Endothelial cell of umbilical vein (primary cell): ENCODE measurements around the gene NPHP3. TPM values are rescaled to one million over a fixed set of nuclear protein-coding genes. Genes with fewer than 3 reads are reported as not detected.

Experiments used
- BruUV-seq: library from RNA; stranded (reverse); fragments of 400-500 nt; replicated peaks from 2 replicates; lab custom pipeline; 2021; lab: Mats Ljungman, UMichigan
- CTCF ChIA-PET: fragments of 300-600, 350-600 bp; sonication (Branson Sonifier 250); formaldehyde crosslinking; loops from one replicate; lab custom pipeline; 2021; ENCODE audit warnings: antibody characterized with exemption, inconsistent platforms; lab: Charles Lee
- POLR2A ChIA-PET: fragments of 300-600, 350-600 bp; sonication (Branson Sonifier 250); formaldehyde crosslinking; loops from one replicate; lab custom pipeline; 2021; ENCODE audit warnings: antibody characterized with exemption, inconsistent platforms; lab: Charles Lee
- DNase-seq: peaks from one replicate; pipeline ENCODE4 v3.0.0-alpha.2; 2011; ENCODE audit warnings: low read depth, low spot score
- FAIRE-seq: peaks from 2 replicates; lab custom pipeline; 2011; peaks lifted over from hg19 to GRCh38; lab: Jason Lieb, UNC
- H2AFZ ChIP-seq: 2 replicates; pipeline ENCODE4 v1.6.0; 2012; ENCODE audit warnings: low read depth, low read length, control low read depth, inconsistent platforms
- H3K27ac ChIP-seq: 2 replicates; pipeline ENCODE4 v1.5.1; 2011; ENCODE audit warnings: low read depth, mild to moderate bottlenecking, control low read depth, low read length, moderate library complexity; ENCODE audit not compliant: insufficient read depth
- H3K27me3 ChIP-seq, 2 experiments: 2 replicates each; pipeline versions ENCODE4 v1.6.0 to v1.6.1; 2011; ENCODE audit warnings: low read length in 2 of 2, mixed read lengths in 1 of 2; ENCODE audit not compliant: control insufficient read depth in 2 of 2, insufficient read depth in 2 of 2
- H3K36me3 ChIP-seq, 2 experiments: 2 replicates in 1 of 2; 3 replicates in 1 of 2; pipeline ENCODE4 v1.5.1; 2011; ENCODE audit warnings: low read length in 2 of 2, mild to moderate bottlenecking in 1 of 2, moderate library complexity in 1 of 2; ENCODE audit not compliant: control insufficient read depth in 2 of 2, insufficient read depth in 2 of 2; ENCODE audit errors: extremely low read depth in 1 of 2
- H3K4me1 ChIP-seq: 3 replicates; pipeline ENCODE4 v1.5.1; 2011; ENCODE audit warnings: mild to moderate bottlenecking, low read length; ENCODE audit not compliant: control insufficient read depth, insufficient read depth; ENCODE audit errors: extremely low read depth
- H3K4me2 ChIP-seq: 2 replicates; pipeline ENCODE4 v1.6.1; 2011; ENCODE audit warnings: low read length, control low read depth, mixed read lengths; ENCODE audit not compliant: insufficient read depth
- H3K4me3 ChIP-seq, 3 experiments: fragments of 200-600 bp in 1 of 3; sonication (generic), shearing (Covaris generic) in 1 of 3; replicated peaks in 1 of 3; 2 replicates each; pipeline ENCODE4 v1.5.1; 2011 to 2016; ENCODE audit warnings: control low read depth in 3 of 3, low read length in 3 of 3, mild to moderate bottlenecking in 2 of 3, inconsistent platforms in 1 of 3, low read depth in 1 of 3, moderate library complexity in 1 of 3; ENCODE audit not compliant: insufficient read depth in 1 of 3
- H3K79me2 ChIP-seq: 2 replicates; pipeline ENCODE4 v1.6.0; 2012; ENCODE audit warnings: low read length, inconsistent platforms; ENCODE audit not compliant: control insufficient read depth, insufficient read depth
- H3K9ac ChIP-seq: replicated peaks from 2 replicates; pipeline ENCODE3; 2011; ENCODE audit warnings: low read length, control low read depth; ENCODE audit not compliant: insufficient read depth; ENCODE audit errors: extremely low read depth
- H3K9me1 ChIP-seq: replicated peaks from 3 replicates; pipeline ENCODE4 v1.6.0; 2011; ENCODE audit warnings: mild to moderate bottlenecking, low read length; ENCODE audit not compliant: control insufficient read depth, insufficient read depth; ENCODE audit errors: extremely low read depth
- H3K9me3 ChIP-seq: replicated peaks from 2 replicates; pipeline ENCODE4 v1.5.1; 2012; ENCODE audit warnings: low read length, inconsistent platforms; ENCODE audit not compliant: control insufficient read depth, insufficient read depth
- H4K20me1 ChIP-seq: replicated peaks from 2 replicates; pipeline ENCODE3; 2011; ENCODE audit warnings: mild to moderate bottlenecking, low read length; ENCODE audit not compliant: control insufficient read depth, insufficient read depth; ENCODE audit errors: extremely low read depth
- CTCF ChIP-seq, 2 donors: IDR thresholded peaks; 1 replicate in 1 of 2; 2 replicates in 1 of 2; pipeline ENCODE4 v1.5.1; 2011; ENCODE audit warnings: low read length in 2 of 2, mild to moderate bottlenecking in 2 of 2, moderate library complexity in 2 of 2, control low read depth in 1 of 2, inconsistent platforms in 1 of 2, low read depth in 1 of 2; ENCODE audit not compliant: insufficient read depth in 1 of 2; ENCODE audit errors: extremely low read depth in 1 of 2
- EZH2 ChIP-seq: IDR thresholded peaks from 2 replicates; pipeline ENCODE4 v1.6.1; 2012; ENCODE audit warnings: borderline replicate concordance, low read depth, mild to moderate bottlenecking, moderate library complexity, low read length, inconsistent platforms; ENCODE audit not compliant: severe bottlenecking
- FOS ChIP-seq: IDR thresholded peaks from 2 replicates; pipeline ENCODE4 v1.6.1; 2011; ENCODE audit warnings: mild to moderate bottlenecking, low read length, moderate library complexity, borderline replicate concordance; ENCODE audit not compliant: insufficient read depth
- GATA2 ChIP-seq: IDR thresholded peaks from 2 replicates; pipeline ENCODE4 v1.7.0; 2011; ENCODE audit warnings: low read depth, mild to moderate bottlenecking, moderate library complexity, mixed read lengths, low read length; ENCODE audit not compliant: insufficient read length, insufficient read depth
- JUN ChIP-seq: IDR thresholded peaks from 2 replicates; pipeline ENCODE4 v1.6.1; 2011; ENCODE audit warnings: borderline replicate concordance, low read depth; ENCODE audit not compliant: insufficient read length, insufficient read depth
- MAX ChIP-seq: IDR thresholded peaks from 2 replicates; pipeline ENCODE4 v1.6.1; 2011; ENCODE audit not compliant: insufficient read depth, insufficient read length
- MYC ChIP-seq: IDR thresholded peaks from one replicate; pipeline ENCODE4 v1.6.1; 2011; ENCODE audit warnings: mild to moderate bottlenecking, low read depth, low read length
- POLR2A ChIP-seq: IDR thresholded peaks from 2 replicates; pipeline ENCODE4 v1.6.1; 2012; ENCODE audit warnings: low read depth, mild to moderate bottlenecking, control low read depth, low read length
- POLR2AphosphoS5 ChIP-seq: IDR thresholded peaks from 2 replicates; pipeline ENCODE4 v1.6.1; 2012; ENCODE audit warnings: low read depth, mild to moderate bottlenecking, control low read depth, low read length, moderate library complexity; ENCODE audit not compliant: insufficient read depth
- dilution Hi-C: fragments of 300-500 bp; cut with MboI; formaldehyde crosslinking; loops from one replicate; pipeline ENCODE4 v1.15.0; 2019; ENCODE audit warnings: low sequenced_read_pairs; ENCODE audit not compliant: extremely low pct_ligation_motif_present
- intact Hi-C: fragments of 100-400 bp; cut with micrococcal nuclease; formaldehyde crosslinking; loops from one replicate; pipeline ENCODE4 v1.10.0; 2022
- polyA plus RNA-seq, 4 experiments: library from polyadenylated mRNA; depleted of rRNA in 3 of 4; stranded (reverse) in 3 of 4; unstranded in 1 of 4; fragments of >200 nt; gene quantifications; 2 replicates each; pipeline versions ENCODE4 v1.2.1 to v1.2.3, GENCODE V29; 2011 to 2012; ENCODE audit warnings: missing spikeins in 1 of 4
- total RNA-seq: library from RNA; stranded (reverse); gene quantifications from 2 replicates; pipeline ENCODE4 v1.2.3, GENCODE V29; 2021

The NPHP3 gene
- total and polyA plus RNA-seq, 2 donors (not counting 3 experiments of a cell fraction or from before 2014, with no cell fraction given): 20.8 to 30.3 TPM

GRCh38 chr3:132657869-132658747, 64.1 kb downstream of the NPHP3 start:
- no peak for DNase-seq
- TF ChIP-seq MAX: no peak
- TF ChIP-seq POLR2A: no peak
- no peak for TF ChIP-seq GATA2
- TF ChIP-seq FOS: no peak
- Histone ChIP-seq H4K20me1 (no peaks in the 10 kb centered on the region), H3K4me2 (peak overlapping the region; percentile 83), H3K36me3 (no peaks in the 10 kb centered on the region), H3K9me1 (no peaks in the 10 kb centered on the region), H2AFZ (no peak overlapping the region), H3K9me3 (no peaks in the 10 kb centered on the region), H3K4me3 (no peak overlapping the region), H3K27ac (no peak overlapping the region), H3K27me3 (no peaks in the 10 kb centered on the region), H3K79me2 (peaks cover 28% of the 10 kb centered on the region), H3K9ac (peak overlapping the region; percentile 84), H3K4me1 (peaks cover 28% of the 10 kb centered on the region)
- no TSS peak for BruUV-seq
- POLR2A ChIA-PET: interaction anchor here (1.4 kb wide), 1 partner anchor 13 kb away, joined by 3 read pairs; no protein-coding TSS in a partner anchor
- dilution Hi-C loops (no loop called here), intact Hi-C loops (loop anchor here (5.0 kb wide), 1 partner anchor 241 kb away; the partner anchor contains the start of gene DNAJC13)
- FAIRE-seq: no peak
- CTCF ChIA-PET: interaction anchor here (0.6 to 3.8 kb wide), 12 partner anchors 10 to 126 kb away, joined by 3 to 28 read pairs (median 6); no protein-coding TSS in a partner anchor

- Histone ChIP-seq H3K4me3 (no peak overlapping the region), H3K9me1 (no peaks in the 10 kb centered on the region), H3K79me2 (peaks cover 3% of the 10 kb centered on the region), H3K4me2 (peak overlapping the region; percentile 18), H2AFZ (no peak overlapping the region), H3K27me3 (no peaks in the 10 kb centered on the region), H4K20me1 (no peaks in the 10 kb centered on the region), H3K36me3 (no peaks in the 10 kb centered on the region), H3K9ac (no peak overlapping the region), H3K9me3 (no peaks in the 10 kb centered on the region), H3K27ac (no peak overlapping the region), H3K4me1 (peaks cover 15% of the 10 kb centered on the region)
- intact Hi-C loops (loop anchor here (5.0 kb wide), 1 partner anchor 238 kb away; the partner anchor contains the start of gene DNAJC13), dilution Hi-C loops (no loop called here)
- ChIA-PET CTCF (interaction anchor here (1.0 to 1.9 kb wide), 3 partner anchors 10 to 120 kb away, joined by 3 to 6 read pairs (median 4); no protein-coding TSS in a partner anchor), POLR2A (no interaction called here)
- DNase-seq: peak; percentile 64
- FAIRE-seq: no peak
- TF ChIP-seq POLR2AphosphoS5 (no peak), EZH2 (no peak), GATA2 (no peak), POLR2A (no peak), MAX (no peak), CTCF (IDR thresholded peaks at IDR 0.05; ENCODE audit: extremely low read depth in 1 of 2, insufficient read depth in 1 of 2, low read depth in 1 of 2, low read length in 2 of 2) (no peak), FOS (no peak), JUN (no peak), MYC (no peak)
- no TSS peak for BruUV-seq
Measured at GRCh38 chr3:132655471-132655870, 66.7 kb downstream of the NPHP3 start.
